ENCODE measurements around the gene KDF1. TPM values are rescaled to one million over a fixed set of nuclear protein-coding genes. Genes with fewer than 3 reads are reported as not detected.
A peak's percentile ranks its signal among the peaks of the same experiment; 100 is the strongest.
"Not testable (repeated sequence)": the region's sequence is repeated elsewhere in the genome, so short reads cannot be mapped to it uniquely, and the experiment has no call there.

Gene KDF1
- polyA plus RNA-seq, 1 donor = 20.4 TPM

- peak within 1 kb of the TSS; percentile 27 for H3K27ac ChIP-seq (ENCODE audit: low read length)
- no peaks in the 10 kb centered on the region for H3K36me3 ChIP-seq (ENCODE audit: control insufficient read depth, insufficient read depth, low read length)
- peak; percentile 64 for DNase-seq
- peaks cover 36% of the 10 kb centered on the region for H3K27me3 ChIP-seq (ENCODE audit: control insufficient read depth, insufficient read depth, low read length)
- H3K4me3 ChIP-seq (ENCODE audit: low read length) = peak within 1 kb of the TSS; percentile 55
- no CpG with 5 or more reads among the region's 61 CpGs for WGBS (ENCODE audit: insufficient coverage, low lambda C conversion rate)
- peaks cover 47% of the 10 kb centered on the region for H3K4me1 ChIP-seq (ENCODE audit: control insufficient read depth, insufficient read depth, low read length)
- H3K9me3 ChIP-seq (ENCODE audit: control insufficient read depth, low read depth, low read length) = no peaks in the 10 kb centered on the region
These were observed 33.2 kb upstream of the KDF1 start, which contains the start of gene TRNP1 for GRCh38 chr1:26993237-26994019. TRNP1 (plus strand) TSS chr1:26993692; CDS start chr1:26993787, 95 bp downstream.

- peaks cover 36% of the 10 kb centered on the region for H3K27me3 ChIP-seq (ENCODE audit: control insufficient read depth, insufficient read depth, low read length)
- WGBS (ENCODE audit: insufficient coverage, low lambda C conversion rate) = no CpG with 5 or more reads among the region's 10 CpGs
- H3K4me1 ChIP-seq (ENCODE audit: control insufficient read depth, insufficient read depth, low read length) = peaks cover 35% of the 10 kb centered on the region
These were observed 31.2 kb upstream of the KDF1 start for GRCh38 chr1:26991310-26992116.

DNA sequence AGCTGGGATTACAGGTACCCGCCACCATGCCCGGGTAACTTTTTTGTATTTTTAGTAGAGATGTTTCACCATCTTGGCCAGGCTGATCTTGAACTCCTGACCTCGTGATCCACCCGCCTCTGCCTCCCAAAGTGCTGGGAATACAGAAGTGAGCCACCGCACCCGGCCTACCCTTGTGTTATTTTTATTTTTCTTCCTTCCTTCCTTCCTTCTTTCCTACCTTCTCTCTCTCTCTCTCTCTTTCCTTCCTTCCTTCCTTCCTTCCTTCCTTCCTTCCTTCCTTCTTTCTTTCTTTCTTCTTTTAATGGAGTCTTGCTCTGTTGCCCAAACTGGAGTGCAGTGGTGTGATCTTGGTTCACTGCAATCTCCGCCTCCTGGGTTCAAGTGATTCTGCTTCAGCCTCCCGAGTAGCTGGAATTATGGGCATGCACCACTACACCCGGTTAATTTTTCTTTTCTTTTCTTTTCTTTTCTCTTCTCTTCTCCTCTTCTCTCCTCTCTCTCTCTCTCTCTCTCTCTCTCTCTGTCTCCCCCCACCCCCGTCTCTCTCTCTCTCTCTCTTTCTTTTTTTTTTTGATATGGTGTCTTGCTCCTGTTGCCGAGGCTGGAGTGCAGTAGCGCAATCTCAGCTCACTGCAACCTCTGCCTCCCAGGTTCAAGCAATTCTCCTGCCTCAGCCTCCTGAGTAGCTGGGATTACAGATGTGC lies 29.3 kb upstream of the KDF1 start:
- peaks cover 17% of the 10 kb centered on the region for H3K27me3 ChIP-seq (ENCODE audit: control insufficient read depth, insufficient read depth, low read length)

More at GRCh38 chr1:26991310-26992116, 31.2 kb upstream of the KDF1 start:
- Histone ChIP-seq H3K4me3 (ENCODE audit: low read length) (no peak overlapping the region), H3K9me3 (ENCODE audit: control insufficient read depth, low read depth, low read length) (no peaks in the 10 kb centered on the region), H3K36me3 (ENCODE audit: control insufficient read depth, insufficient read depth, low read length) (no peaks in the 10 kb centered on the region), H3K27ac (ENCODE audit: low read length) (no peak overlapping the region)
- DNase-seq = peak; percentile 24 to 44

GRCh38 chr1:26986658-26987057 lies 26.4 kb upstream of the KDF1 start:
- DNase-seq = no peak
- 20% methylated on average over 2 of the region's 2 CpGs for WGBS (ENCODE audit: insufficient coverage, low lambda C conversion rate)
- H3K27ac ChIP-seq (ENCODE audit: low read length) = no peak overlapping the region

More for the DNA sequence above, 29.3 kb upstream of the KDF1 start:
- DNase-seq; H3K36me3 ChIP-seq (ENCODE audit: control insufficient read depth, insufficient read depth, low read length); H3K4me3 ChIP-seq (ENCODE audit: low read length); H3K27ac ChIP-seq (ENCODE audit: low read length); H3K9me3 ChIP-seq (ENCODE audit: control insufficient read depth, low read depth, low read length): not testable (repeated sequence)
- WGBS (ENCODE audit: insufficient coverage, low lambda C conversion rate) = 86% methylated on average over 4 of the region's 12 CpGs
- H3K4me1 ChIP-seq (ENCODE audit: control insufficient read depth, insufficient read depth, low read length) = peaks cover 20% of the 10 kb centered on the region

GRCh38 chr1:26984291-26984690 lies 24.0 kb upstream of the KDF1 start:
- 60% methylated on average over 1 of the region's 8 CpGs for WGBS (ENCODE audit: insufficient coverage, low lambda C conversion rate)
- no peak for DNase-seq
- H3K4me1 ChIP-seq (ENCODE audit: control insufficient read depth, insufficient read depth, low read length) = no peaks in the 10 kb centered on the region

More at GRCh38 chr1:26986658-26987057, 26.4 kb upstream of the KDF1 start:
- Histone ChIP-seq H3K36me3 (ENCODE audit: control insufficient read depth, insufficient read depth, low read length) (no peaks in the 10 kb centered on the region), H3K4me3 (ENCODE audit: low read length) (no peak overlapping the region), H3K4me1 (ENCODE audit: control insufficient read depth, insufficient read depth, low read length) (peaks cover 10% of the 10 kb centered on the region), H3K27me3 (ENCODE audit: control insufficient read depth, insufficient read depth, low read length) (peaks cover 2% of the 10 kb centered on the region), H3K9me3 (ENCODE audit: control insufficient read depth, low read depth, low read length) (no peaks in the 10 kb centered on the region)

GRCh38 chr1:26983863-26984262 lies 23.6 kb upstream of the KDF1 start:
- Histone ChIP-seq H3K4me3 (ENCODE audit: low read length) (no peak overlapping the region), H3K4me1 (ENCODE audit: control insufficient read depth, insufficient read depth, low read length) (no peaks in the 10 kb centered on the region), H3K36me3 (ENCODE audit: control insufficient read depth, insufficient read depth, low read length) (no peaks in the 10 kb centered on the region), H3K27ac (ENCODE audit: low read length) (no peak overlapping the region), H3K9me3 (ENCODE audit: control insufficient read depth, low read depth, low read length) (no peaks in the 10 kb centered on the region), H3K27me3 (ENCODE audit: control insufficient read depth, insufficient read depth, low read length) (no peaks in the 10 kb centered on the region)
- DNase-seq = no peak
- WGBS (ENCODE audit: insufficient coverage, low lambda C conversion rate) = no CpG with 5 or more reads among the region's 5 CpGs

More at GRCh38 chr1:26984291-26984690, 24.0 kb upstream of the KDF1 start:
- H3K4me3 ChIP-seq (ENCODE audit: low read length) = no peak overlapping the region
- no peak overlapping the region for H3K27ac ChIP-seq (ENCODE audit: low read length)
- no peaks in the 10 kb centered on the region for H3K27me3 ChIP-seq (ENCODE audit: control insufficient read depth, insufficient read depth, low read length)
- no peaks in the 10 kb centered on the region for H3K36me3 ChIP-seq (ENCODE audit: control insufficient read depth, insufficient read depth, low read length)
- no peaks in the 10 kb centered on the region for H3K9me3 ChIP-seq (ENCODE audit: control insufficient read depth, low read depth, low read length)

DNA sequence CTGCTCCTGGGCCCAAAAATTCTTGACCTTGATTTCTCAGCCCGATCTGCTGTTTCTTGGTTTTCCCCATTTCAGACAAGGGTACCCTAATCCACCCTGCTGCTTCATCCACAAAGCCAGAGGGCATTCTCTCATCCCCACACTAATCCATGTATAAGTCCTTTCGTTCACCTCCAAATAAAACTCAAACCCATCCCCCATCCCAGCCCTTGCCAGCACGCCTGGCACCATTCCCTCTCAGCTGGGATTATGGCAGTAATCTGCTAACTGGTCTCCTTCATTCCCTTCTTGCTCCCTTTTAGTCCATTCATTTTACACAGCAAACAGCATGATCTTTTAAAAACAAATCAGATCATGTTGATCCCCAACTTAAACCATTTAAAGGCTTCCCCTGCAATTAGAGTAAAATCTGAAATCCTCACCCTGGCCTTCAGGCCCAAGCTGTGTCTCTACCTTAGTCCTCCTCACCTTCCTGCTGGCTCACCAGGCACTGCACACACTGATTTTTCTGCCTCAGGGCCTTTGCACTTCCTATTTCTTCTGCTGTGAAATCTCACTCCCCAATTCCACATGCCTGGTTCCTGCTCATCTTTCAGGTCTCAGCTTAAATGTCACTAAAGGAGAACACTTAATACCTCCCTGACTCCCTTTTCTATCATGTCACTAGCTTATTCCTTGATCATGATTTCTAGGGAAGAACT lies 21.0 kb upstream of the KDF1 start:
- H3K27ac ChIP-seq (ENCODE audit: low read length) = no peak overlapping the region
- WGBS (ENCODE audit: insufficient coverage, low lambda C conversion rate) = 71% methylated on average over 1 of the region's 3 CpGs

DNA sequence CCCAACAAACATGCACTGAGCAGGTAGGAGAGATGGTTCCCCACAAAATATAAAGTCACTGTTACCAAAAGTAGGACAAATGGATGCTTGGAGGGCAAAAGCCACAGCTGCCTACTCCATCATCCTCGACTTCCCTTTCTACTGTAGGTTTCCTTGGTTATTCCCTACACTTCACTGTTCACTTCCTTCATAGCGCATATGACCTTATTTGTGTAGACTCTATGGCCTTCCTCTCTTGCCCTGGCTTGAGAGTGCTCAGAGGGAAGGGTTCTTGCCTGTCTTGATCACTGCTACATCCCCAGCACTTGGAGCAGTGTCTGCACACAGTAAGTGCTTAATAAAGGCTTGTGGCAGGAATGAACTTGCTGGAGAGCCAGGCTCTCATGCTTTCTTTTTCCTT lies 18.6 kb upstream of the KDF1 start:
- Histone ChIP-seq H3K36me3 (ENCODE audit: control insufficient read depth, insufficient read depth, low read length) (no peaks in the 10 kb centered on the region), H3K4me3 (ENCODE audit: low read length) (no peak overlapping the region), H3K4me1 (ENCODE audit: control insufficient read depth, insufficient read depth, low read length) (no peaks in the 10 kb centered on the region), H3K9me3 (ENCODE audit: control insufficient read depth, low read depth, low read length) (no peaks in the 10 kb centered on the region), H3K27ac (ENCODE audit: low read length) (no peak overlapping the region), H3K27me3 (ENCODE audit: control insufficient read depth, insufficient read depth, low read length) (no peaks in the 10 kb centered on the region)
- no CpG with 5 or more reads among the region's 2 CpGs for WGBS (ENCODE audit: insufficient coverage, low lambda C conversion rate)
- no peak for DNase-seq

More for the DNA sequence above, 21.0 kb upstream of the KDF1 start:
- no peak overlapping the region for H3K4me3 ChIP-seq (ENCODE audit: low read length)
- H3K9me3 ChIP-seq (ENCODE audit: control insufficient read depth, low read depth, low read length) = no peaks in the 10 kb centered on the region
- no peak for DNase-seq
- H3K36me3 ChIP-seq (ENCODE audit: control insufficient read depth, insufficient read depth, low read length) = no peaks in the 10 kb centered on the region
- no peaks in the 10 kb centered on the region for H3K27me3 ChIP-seq (ENCODE audit: control insufficient read depth, insufficient read depth, low read length)
- no peaks in the 10 kb centered on the region for H3K4me1 ChIP-seq (ENCODE audit: control insufficient read depth, insufficient read depth, low read length)

DNA sequence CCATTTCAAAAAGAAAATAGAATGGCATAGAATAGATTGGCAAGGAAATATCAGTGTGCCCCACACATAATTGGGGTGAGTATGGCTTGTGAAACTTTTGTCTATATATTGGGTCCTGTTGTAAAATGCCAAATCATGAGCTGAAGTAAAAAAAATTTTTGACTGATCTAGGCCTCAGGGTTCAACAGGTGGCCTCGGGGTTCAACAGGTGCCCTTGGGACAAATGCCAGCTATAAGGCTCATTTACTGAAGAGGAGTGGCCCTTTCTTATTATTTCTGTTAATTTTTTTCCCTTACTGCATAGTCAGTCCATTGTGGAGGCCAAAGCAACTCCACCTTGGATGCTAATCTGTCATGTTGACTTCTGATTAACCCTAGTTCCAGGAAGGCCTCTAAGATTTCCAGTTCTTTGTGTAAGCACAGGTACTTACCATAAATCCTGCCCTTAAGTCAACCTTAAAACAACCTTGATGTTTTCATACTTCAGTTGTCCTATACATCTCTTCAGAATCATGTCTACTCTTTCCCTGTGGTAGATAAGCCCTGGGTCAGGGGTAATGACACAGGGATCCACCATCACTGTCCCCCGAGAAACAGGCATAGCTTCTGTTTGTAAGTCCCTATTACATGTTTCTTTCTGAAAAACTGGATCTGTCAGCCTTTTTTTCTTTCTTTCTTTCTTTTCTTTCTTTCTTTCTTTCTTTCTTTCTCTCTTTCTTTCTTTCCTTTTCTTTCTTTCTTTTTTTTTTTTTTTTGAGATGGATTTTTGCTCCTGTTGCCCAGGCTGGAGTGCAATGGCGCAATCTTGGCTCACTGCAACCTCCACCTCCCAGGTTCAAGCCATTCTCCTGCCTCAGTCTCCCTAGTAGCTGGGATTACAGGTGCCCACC lies 16.6 kb upstream of the KDF1 start:
- Histone ChIP-seq H3K36me3 (ENCODE audit: control insufficient read depth, insufficient read depth, low read length) (no peaks in the 10 kb centered on the region), H3K27ac (ENCODE audit: low read length) (no peak overlapping the region), H3K9me3 (ENCODE audit: control insufficient read depth, low read depth, low read length) (no peaks in the 10 kb centered on the region), H3K27me3 (ENCODE audit: control insufficient read depth, insufficient read depth, low read length) (no peaks in the 10 kb centered on the region), H3K4me1 (ENCODE audit: control insufficient read depth, insufficient read depth, low read length) (no peaks in the 10 kb centered on the region), H3K4me3 (ENCODE audit: low read length) (no peak overlapping the region)
- peak in 1 of 2 donors; percentile 60 for DNase-seq
- WGBS (ENCODE audit: insufficient coverage, low lambda C conversion rate) = 67% methylated on average over 1 of the region's 3 CpGs

Measured in large intestine (tissue), 3 donors.